K562 (cell line): Measurements from ENCODE around the gene EVX1. TPM values are rescaled to one million over a fixed set of nuclear protein-coding genes. Genes with fewer than 3 reads are reported as not detected.

Experiments used
- ATAC-seq: fragments of 200-7000 bp; cut with Tn5 transposase; 3 replicates; pipeline ENCODE4 v1.9.1; 2020; ENCODE audit warnings: moderate library complexity
- BruUV-seq: library from RNA; stranded (reverse); fragments of 400-500 nt; replicated peaks from 2 replicates; lab custom pipeline; 2021; lab: Mats Ljungman, UMichigan
- CTCF ChIA-PET: fragments of 300-600 bp; formaldehyde crosslinking; extraction: SDS; loops from one replicate; lab custom pipeline; 2021; ENCODE audit warnings: low intra/inter-chr PET ratio; lab: Yijun Ruan, JAX
- POLR2A ChIA-PET: fragments of 300-600, 350-650 bp; sonication (Branson Sonifier 250); formaldehyde crosslinking; extraction: SDS; loops from one replicate; lab custom pipeline; 2021; ENCODE audit warnings: antibody characterized with exemption, inconsistent platforms; lab: Yijun Ruan, JAX
- DNase-seq, 4 experiments: peaks; one replicate each; pipeline versions ENCODE4 v3.0.0 to v3.0.0-alpha.2; 2011 to 2018; ENCODE audit warnings: low spot score in 3 of 4, mixed read lengths in 3 of 4; ENCODE audit errors: extremely low read depth in 1 of 4
- FAIRE-seq: peaks from 2 replicates; lab custom pipeline; 2011; peaks lifted over from hg19 to GRCh38; lab: Jason Lieb, UNC
- H2AFZ ChIP-seq: 2 replicates; pipeline ENCODE4 v1.6.0; 2011; ENCODE audit warnings: low read depth, low read length, control low read depth, inconsistent platforms
- H3K27ac ChIP-seq: fragments of 200-600 bp; 3 replicates; pipeline ENCODE4 v1.8.0; 2011; ENCODE audit warnings: low read depth, mild to moderate bottlenecking, control low read depth, inconsistent platforms, low read length, moderate library complexity, mixed read lengths; ENCODE audit errors: extremely low read depth
- H3K27me3 ChIP-seq, 2 experiments: fragments of 300-600 bp in 1 of 2; 2 replicates in 1 of 2; 3 replicates in 1 of 2; pipeline versions ENCODE4 v1.6.0 to v1.8.0; 2011; ENCODE audit warnings: inconsistent platforms in 2 of 2, low read length in 2 of 2, mild to moderate bottlenecking in 1 of 2, mixed read lengths in 1 of 2, moderate library complexity in 1 of 2; ENCODE audit not compliant: control insufficient read depth in 2 of 2, insufficient read depth in 2 of 2
- H3K36me3 ChIP-seq: fragments of 300-600 bp; 3 replicates; pipeline ENCODE4 v1.8.0; 2011; ENCODE audit warnings: mild to moderate bottlenecking, low read length, inconsistent platforms; ENCODE audit not compliant: control insufficient read depth, insufficient read depth
- H3K4me1 ChIP-seq, 2 experiments: fragments of 200-600 bp in 1 of 2; replicated peaks in 1 of 2; 2 replicates in 1 of 2; 3 replicates in 1 of 2; pipeline versions ENCODE4 v1.5.1 to v1.8.0; 2011; ENCODE audit warnings: inconsistent platforms in 2 of 2, low read length in 2 of 2, mild to moderate bottlenecking in 1 of 2, mixed read lengths in 1 of 2, moderate library complexity in 1 of 2; ENCODE audit not compliant: control insufficient read depth in 2 of 2, insufficient read depth in 2 of 2
- H3K4me2 ChIP-seq: 2 replicates; pipeline ENCODE4 v1.6.1; 2011; ENCODE audit warnings: low read length, control low read depth, inconsistent platforms, mixed read lengths; ENCODE audit not compliant: insufficient read depth
- H3K4me3 ChIP-seq: fragments of 200-600 bp; sonication (generic), shearing (Covaris generic); 2 replicates; pipeline ENCODE4 v1.5.1; 2016; ENCODE audit warnings: control low read depth, inconsistent platforms
- H3K79me2 ChIP-seq: fragments of 200-600 bp; 3 replicates; pipeline ENCODE4 v1.8.0; 2011; ENCODE audit warnings: low read length, inconsistent platforms; ENCODE audit not compliant: control insufficient read depth, insufficient read depth
- H3K9ac ChIP-seq, 2 experiments: 2 replicates each; pipeline versions ENCODE4 v1.6.0 to v1.6.1; 2011; ENCODE audit warnings: low read depth in 2 of 2, low read length in 2 of 2, control low read depth in 1 of 2, inconsistent platforms in 1 of 2, mild to moderate bottlenecking in 1 of 2, mixed read lengths in 1 of 2; ENCODE audit not compliant: insufficient read depth in 1 of 2
- H3K9me1 ChIP-seq: one replicate; pipeline ENCODE4 v1.6.0; 2011; ENCODE audit warnings: inconsistent platforms, mild to moderate bottlenecking, low read length, moderate library complexity; ENCODE audit not compliant: control insufficient read depth, insufficient read depth
- H3K9me3 ChIP-seq: replicated peaks from 2 replicates; pipeline ENCODE4 v1.5.1; 2011; ENCODE audit warnings: low read depth, low read length, inconsistent platforms; ENCODE audit not compliant: control insufficient read depth, insufficient read depth
- H4K20me1 ChIP-seq: replicated peaks from 2 replicates; pipeline ENCODE4 v1.6.1; 2011; ENCODE audit warnings: low read length, inconsistent platforms, mixed read lengths; ENCODE audit not compliant: control insufficient read depth, insufficient read depth
- ATF7 ChIP-seq: fragments of 450-650 bp; IDR thresholded peaks from 2 replicates; pipeline ENCODE4 v1.7.1; 2014; ENCODE audit warnings: mild to moderate bottlenecking, moderate library complexity
- ZBTB34 ChIP-seq: fragments of 250-450 bp; sonication (Bioruptor Pico); IDR thresholded peaks from 2 replicates; pipeline ENCODE4 v1.8.0; 2021; ENCODE audit warnings: mild to moderate bottlenecking, moderate library complexity
- ZNF778 ChIP-seq: fragments of 450-650 bp; formaldehyde crosslinking; IDR thresholded peaks from 2 replicates; pipeline ENCODE4 v1.4.0; 2020; ENCODE audit warnings: mild to moderate bottlenecking, moderate library complexity
- WGBS: fragments of 100-300 bp; shearing (Covaris generic); methylation state at CpG from one replicate; pipeline ENCODE4 v1.1.6; 2016; ENCODE audit warnings: low coverage, mixed read lengths; ENCODE audit not compliant: insufficient coverage; ENCODE audit errors: missing lambda C conversion rate; 5-methylcytosine and 5-hydroxymethylcytosine counted together
- in situ Hi-C: fragments of 300-500 bp; cut with MboI; formaldehyde crosslinking; loops from 4 replicates; pipeline ENCODE4 v1.15.0; 2018; ENCODE audit warnings: inconsistent platforms, mixed read lengths
- intact Hi-C: fragments of 100-400 bp; cut with micrococcal nuclease; formaldehyde crosslinking; loops from 2 replicates; pipeline ENCODE4 v1.14.2; 2022
- polyA plus RNA-seq, 8 experiments: library from polyadenylated mRNA; depleted of rRNA in 4 of 8; stranded (reverse) in 5 of 8; unstranded in 3 of 8; fragments of >200 nt; fragmentation: Nextera tagmentation in 2 of 8; fragmentation: Illumina TruSeq in 1 of 8; extraction: Ambion mirVana in 2 of 8; extraction: Trizol in 1 of 8; gene quantifications; 2 replicates each; pipeline versions ENCODE4 v1.2.1 to v1.2.3, GENCODE V29; 2011 to 2014; ENCODE audit warnings: inconsistent platforms in 1 of 8, missing spikeins in 1 of 8
- total RNA-seq, 7 experiments: library from RNA; depleted of rRNA in 6 of 7; stranded (reverse); fragments of >200 nt in 6 of 7; fragmentation: Illumina TruSeq in 2 of 7; extraction: Trizol in 2 of 7; gene quantifications; 2 replicates each; pipeline versions ENCODE4 v1.2.1 to v1.2.3, GENCODE V29; 2011 to 2021; ENCODE audit warnings: low replicate concordance in 1 of 7

The EVX1 gene
- total and polyA plus RNA-seq, 9 of the 15 experiments (the other 6 are each of a cell fraction or from before 2014, with no cell fraction given): not detected

- H3K27me3 ChIP-seq: peaks cover 45 to 71% of the 10 kb centered on the region in 2 experiments
- DNase-seq: no peak
- H3K9ac ChIP-seq: no peak overlapping the region
- H3K36me3 ChIP-seq: no peaks in the 10 kb centered on the region
- 2% methylated on average over 11 of the region's 11 CpGs for WGBS
- peaks cover 0 to 20% of the 10 kb centered on the region in 2 experiments; a peak in 2 of 5 replicates for H3K4me1 ChIP-seq
- TF ChIP-seq ZBTB34 (CRISPR knock-in tag) (no peak), ZNF778 (CRISPR knock-in tag) (no peak), ATF7 (no peak)
- TF ChIP-seq, all 486 proteins: peak for 0
- Histone ChIP-seq H2AFZ (no peak overlapping the region), H3K9me1 (no peaks in the 10 kb centered on the region), H3K4me2 (no peak overlapping the region), H4K20me1 (peaks cover 9% of the 10 kb centered on the region; the same call in 1 of the 2 replicates), H3K27ac (no peak overlapping the region), H3K79me2 (no peaks in the 10 kb centered on the region), H3K9me3 (no peaks in the 10 kb centered on the region), H3K4me3 (no peak overlapping the region)
- ATAC-seq: peak; percentile 19; the same call in 1 of the 3 replicates
- ChIA-PET CTCF (no interaction called here), POLR2A (interaction anchor here (0.6 to 0.7 kb wide), 3 partner anchors 33 to 217 kb away, joined by 3 to 4 read pairs (median 3); no protein-coding TSS in a partner anchor)
- in situ Hi-C loops (loop anchor here (10.0 kb wide), 2 partner anchors 365 to 565 kb away; no protein-coding TSS in a partner anchor), intact Hi-C loops (loop anchor here (2.0 to 5.0 kb wide), 2 partner anchors 367 to 453 kb away; partner anchors contain the start of gene HIBADH)
- no peak for FAIRE-seq
- no TSS peak for BruUV-seq
Observed at GRCh38 chr7:27209933-27210440, 32.6 kb upstream of the EVX1 start.
